ENCODE measurements around the gene MCC.

Gene MCC

DNA sequence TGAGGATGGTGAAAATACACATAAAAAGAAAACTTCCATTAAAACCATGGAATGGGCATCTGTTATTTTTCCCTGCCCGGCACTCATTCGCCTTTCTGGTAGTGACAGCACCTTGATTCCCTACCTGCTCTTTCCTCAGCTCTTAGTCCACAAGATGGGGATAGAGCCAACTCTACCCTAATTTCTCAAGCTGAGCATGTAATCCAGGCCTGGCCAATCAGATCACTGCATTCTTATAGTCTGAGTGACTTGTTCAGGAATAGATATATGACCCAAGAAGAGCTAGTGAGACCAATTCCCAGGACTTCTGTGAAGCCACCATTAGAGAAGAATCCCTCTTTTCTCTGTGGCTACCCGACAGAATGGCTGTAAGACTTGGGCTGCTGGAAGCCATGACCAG is 111.6 kb downstream of the MCC start:
- H3K4me3 ChIP-seq (ENCODE audit: low read depth, low read length) = no peak overlapping the region
- no peak for TF ChIP-seq CTCF (IDR thresholded peaks at IDR 0.05; ENCODE audit: borderline replicate concordance, insufficient read depth, low read depth, low read length)

DNA sequence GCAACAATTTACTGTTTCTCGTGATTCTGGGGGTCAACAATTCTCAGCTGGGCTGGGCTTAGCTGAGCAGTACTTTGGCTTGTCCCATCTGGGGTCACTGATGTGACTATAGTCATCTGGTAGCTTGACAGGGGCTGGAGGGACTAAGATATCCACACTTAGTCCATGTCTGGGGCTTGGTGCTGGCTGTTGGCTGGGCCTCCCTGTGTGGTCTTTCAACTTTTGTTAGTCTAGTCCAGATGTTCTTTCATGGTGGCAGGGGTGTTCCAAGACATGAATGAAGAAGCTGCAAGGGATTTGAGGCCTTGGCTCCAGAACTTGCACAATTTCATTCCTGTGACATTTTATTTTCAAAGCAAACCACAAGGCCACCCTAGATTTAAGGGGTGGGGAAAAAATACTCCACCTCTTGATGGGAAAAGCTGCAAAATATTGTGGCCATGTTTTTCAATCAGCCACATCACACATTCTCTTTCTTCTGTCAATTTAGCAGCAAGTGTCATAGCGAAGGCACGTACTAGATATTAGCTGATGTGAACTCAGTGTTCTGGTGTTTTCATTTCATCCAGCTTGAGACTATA is 112.7 kb downstream of the MCC start:
- no peak overlapping the region for H3K4me3 ChIP-seq (ENCODE audit: low read depth, low read length)
- no peak for TF ChIP-seq CTCF (IDR thresholded peaks at IDR 0.05; ENCODE audit: borderline replicate concordance, insufficient read depth, low read depth, low read length)

DNA sequence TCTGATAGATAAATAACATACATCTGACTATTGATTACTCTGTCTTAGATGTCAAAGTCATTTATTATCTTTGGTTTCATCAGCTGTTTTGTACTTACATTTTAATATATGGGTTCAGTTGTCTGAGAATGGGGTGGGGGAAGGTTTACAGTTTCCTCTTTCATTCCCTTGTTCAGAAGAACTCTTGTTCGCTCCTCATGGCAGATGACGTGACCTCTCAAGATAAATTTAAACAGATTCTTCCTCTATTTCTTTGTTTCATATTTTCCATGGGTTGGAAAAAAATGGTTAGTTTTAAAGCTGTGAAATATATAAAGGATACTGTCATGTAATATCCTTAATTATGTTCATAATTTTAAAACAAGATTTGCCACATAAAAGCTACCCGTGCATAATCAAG is 114.8 kb downstream of the MCC start:
- H3K4me3 ChIP-seq (ENCODE audit: low read depth, low read length) = no peak overlapping the region
- no peak for TF ChIP-seq CTCF (IDR thresholded peaks at IDR 0.05; ENCODE audit: borderline replicate concordance, insufficient read depth, low read depth, low read length)

DNA sequence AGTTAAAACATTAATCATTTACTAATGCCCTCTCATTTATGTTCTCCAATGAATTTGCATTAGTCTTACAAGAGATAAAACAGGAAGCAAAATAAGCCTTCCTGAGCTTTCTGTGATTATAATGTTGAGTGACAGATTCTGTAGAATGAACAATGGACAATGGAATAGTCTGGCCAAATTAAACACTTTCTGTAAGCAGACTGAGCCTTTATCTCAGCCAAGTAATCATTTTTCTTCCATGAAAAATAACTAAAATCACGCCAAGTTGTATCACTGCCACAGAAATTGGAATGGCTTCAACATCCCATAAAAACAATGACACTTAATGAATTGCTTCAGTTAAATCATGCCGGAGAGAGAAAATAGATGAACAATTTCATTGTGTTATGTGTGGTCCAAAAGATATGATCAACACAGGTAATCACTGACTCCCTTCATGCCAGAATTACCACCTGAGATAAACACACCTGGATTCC is 116.5 kb downstream of the MCC start:
- TF ChIP-seq CTCF (IDR thresholded peaks at IDR 0.05; ENCODE audit: borderline replicate concordance, insufficient read depth, low read depth, low read length) = no peak
- no peak overlapping the region for H3K4me3 ChIP-seq (ENCODE audit: low read depth, low read length)

- TF ChIP-seq CTCF (IDR thresholded peaks at IDR 0.05; ENCODE audit: borderline replicate concordance, insufficient read depth, low read depth, low read length) = no peak
Observed at GRCh38 chr5:113367586-113367985, 120.7 kb downstream of the MCC start.

GRCh38 chr5:113364466-113364865 is 123.8 kb downstream of the MCC start:
- TF ChIP-seq CTCF (IDR thresholded peaks at IDR 0.05; ENCODE audit: borderline replicate concordance, insufficient read depth, low read depth, low read length) = no peak

More at GRCh38 chr5:113367586-113367985, 120.7 kb downstream of the MCC start:
- H3K4me3 ChIP-seq (ENCODE audit: low read depth, low read length) = no peak overlapping the region

GRCh38 chr5:113361701-113362100 is 126.6 kb downstream of the MCC start:
- no peak for TF ChIP-seq CTCF (IDR thresholded peaks at IDR 0.05; ENCODE audit: borderline replicate concordance, insufficient read depth, low read depth, low read length)
- no peak overlapping the region for H3K4me3 ChIP-seq (ENCODE audit: low read depth, low read length)

More at GRCh38 chr5:113364466-113364865, 123.8 kb downstream of the MCC start:
- no peak overlapping the region for H3K4me3 ChIP-seq (ENCODE audit: low read depth, low read length)
